Ammon's horn (tissue), 1 donor: ENCODE data around the gene CGNL1.

Source experiments
- DNase-seq: peaks from one replicate; pipeline ENCODE4 v3.0.0-alpha.2; 2016; ENCODE audit warnings: low spot score

Gene CGNL1

DNA sequence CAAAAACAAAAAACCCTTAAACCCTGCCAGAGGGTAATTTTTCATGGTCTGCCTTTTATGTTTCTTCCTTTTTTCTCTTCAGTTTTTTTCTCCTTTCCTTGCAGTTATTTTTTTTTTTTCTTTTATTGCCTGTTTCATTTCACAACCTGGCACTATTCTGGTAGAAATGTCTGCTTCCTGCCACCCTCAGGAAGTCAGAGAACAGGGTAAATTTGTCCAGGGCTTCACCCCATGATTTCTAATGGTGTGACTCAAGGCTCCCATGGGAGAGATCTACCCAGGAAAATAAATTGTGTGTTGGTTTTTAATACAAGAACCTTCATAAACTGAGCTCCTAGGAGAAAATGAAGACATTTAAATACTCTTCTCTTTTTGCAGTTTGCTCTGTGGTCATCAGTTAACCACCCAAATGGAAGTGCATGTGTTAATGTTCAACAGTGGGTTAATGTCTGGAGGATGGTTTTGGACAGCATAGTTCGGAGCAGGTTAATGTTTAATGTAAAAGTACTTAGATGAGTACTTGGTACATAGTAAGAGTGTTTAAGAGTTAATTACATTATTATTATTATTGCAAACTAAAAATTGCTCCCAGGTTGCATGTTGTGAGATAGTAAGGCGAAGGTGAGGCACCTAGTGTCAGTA, 45.9 kb downstream of the CGNL1 start:
- no peak for DNase-seq

DNA sequence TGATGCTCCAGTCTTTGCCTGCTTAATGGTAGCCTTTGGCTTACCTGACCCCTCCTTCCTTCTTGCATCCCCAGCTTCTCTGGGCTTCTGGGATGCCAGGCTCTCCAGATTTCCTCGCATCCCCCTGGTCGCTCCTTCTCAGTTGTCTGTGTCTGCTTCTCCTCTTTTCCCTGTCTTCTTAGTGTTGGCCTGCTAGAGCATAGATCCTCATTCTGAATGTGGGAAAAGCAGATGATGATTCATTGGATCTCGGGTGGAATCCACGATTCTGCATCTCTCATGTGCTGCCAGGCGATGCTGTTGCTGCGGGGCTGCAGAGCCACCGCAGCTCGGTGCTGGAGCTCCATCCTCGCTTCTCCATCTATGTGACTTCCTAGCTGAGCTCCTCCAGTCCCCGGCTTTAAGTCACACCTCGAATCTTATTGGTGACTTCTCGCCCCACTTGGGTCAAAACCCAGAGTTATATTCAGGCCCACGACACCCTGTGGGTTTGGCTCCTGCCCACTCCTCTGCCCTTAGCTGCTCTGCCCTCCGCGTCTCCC, 47.4 kb downstream of the CGNL1 start:
- no peak for DNase-seq

DNA sequence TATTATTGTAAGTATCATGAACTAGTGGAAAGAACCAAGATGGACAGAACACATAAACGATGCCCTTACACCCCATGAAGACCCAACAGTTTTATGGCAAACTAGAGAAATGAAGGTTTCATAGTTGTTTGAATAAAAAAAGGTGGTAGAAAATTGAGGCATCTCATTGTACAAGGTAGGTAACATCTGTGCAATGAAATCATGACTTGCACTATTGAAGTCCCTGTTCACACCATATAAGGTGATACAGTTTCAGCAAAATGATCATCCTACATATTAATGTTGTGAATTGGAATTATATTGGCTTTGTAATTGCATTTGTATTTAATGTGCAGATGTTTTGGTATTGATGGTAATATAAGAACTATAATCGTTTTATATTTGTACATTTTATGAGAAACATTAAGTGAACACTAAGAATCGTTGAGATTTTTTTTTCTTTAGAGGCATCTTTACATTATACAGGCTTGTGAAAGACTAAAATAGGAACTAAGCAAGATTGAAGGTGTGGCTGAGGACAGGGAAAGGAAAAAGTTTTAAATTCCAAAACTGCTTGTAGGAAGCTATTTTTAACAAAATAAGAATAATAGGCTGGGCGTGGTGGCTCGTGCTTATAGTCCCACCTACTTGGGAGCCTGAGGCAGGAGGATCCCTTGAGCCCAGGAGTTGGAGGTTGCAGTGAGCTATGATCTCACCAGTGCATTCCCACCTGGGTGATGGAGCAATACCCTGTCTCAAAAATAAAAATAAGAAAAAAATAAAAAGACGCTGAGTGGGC, 48.5 kb downstream of the CGNL1 start:
- DNase-seq: no peak

DNA sequence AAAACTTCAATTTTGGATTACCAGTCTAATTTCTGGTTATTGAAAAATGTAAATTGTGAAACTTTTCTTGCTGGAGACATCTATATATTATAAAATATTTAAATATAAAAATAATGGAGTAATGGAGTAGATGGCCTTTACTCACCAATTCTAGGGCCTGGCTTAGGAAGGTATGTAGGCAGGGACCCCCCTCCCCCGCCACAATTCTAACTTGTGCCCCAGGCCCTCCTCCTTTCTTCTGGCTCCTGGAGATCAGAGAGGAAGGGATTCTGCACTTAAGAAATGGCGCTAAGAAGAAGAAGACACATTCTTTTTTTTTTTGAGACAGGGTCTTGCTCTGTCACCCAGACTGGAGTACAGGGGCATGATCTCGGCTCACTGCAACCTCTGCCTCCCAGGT, 49.5 kb downstream of the CGNL1 start:
- no peak for DNase-seq

DNA sequence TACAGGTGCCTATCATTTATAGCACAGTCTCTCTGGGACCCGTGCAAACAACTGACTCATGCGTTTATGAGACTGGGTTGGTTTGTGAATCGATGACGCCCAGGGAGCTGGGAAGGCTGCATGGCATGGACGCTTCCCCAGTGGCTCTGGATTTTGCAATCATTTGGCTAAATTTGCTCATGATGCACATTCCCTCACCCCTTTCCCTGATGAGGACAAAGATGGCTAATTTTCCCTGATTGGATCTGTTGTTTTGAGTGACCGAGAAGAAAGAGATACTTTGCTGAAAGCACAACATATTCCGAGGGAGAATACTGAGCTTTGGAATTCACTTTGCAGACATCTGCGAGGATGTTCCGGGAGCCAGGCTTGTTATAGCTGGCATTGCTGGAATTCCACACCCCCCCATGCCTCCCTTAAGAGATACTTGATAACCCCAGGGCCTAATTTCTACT, 51.1 kb downstream of the CGNL1 start:
- no peak for DNase-seq

DNA sequence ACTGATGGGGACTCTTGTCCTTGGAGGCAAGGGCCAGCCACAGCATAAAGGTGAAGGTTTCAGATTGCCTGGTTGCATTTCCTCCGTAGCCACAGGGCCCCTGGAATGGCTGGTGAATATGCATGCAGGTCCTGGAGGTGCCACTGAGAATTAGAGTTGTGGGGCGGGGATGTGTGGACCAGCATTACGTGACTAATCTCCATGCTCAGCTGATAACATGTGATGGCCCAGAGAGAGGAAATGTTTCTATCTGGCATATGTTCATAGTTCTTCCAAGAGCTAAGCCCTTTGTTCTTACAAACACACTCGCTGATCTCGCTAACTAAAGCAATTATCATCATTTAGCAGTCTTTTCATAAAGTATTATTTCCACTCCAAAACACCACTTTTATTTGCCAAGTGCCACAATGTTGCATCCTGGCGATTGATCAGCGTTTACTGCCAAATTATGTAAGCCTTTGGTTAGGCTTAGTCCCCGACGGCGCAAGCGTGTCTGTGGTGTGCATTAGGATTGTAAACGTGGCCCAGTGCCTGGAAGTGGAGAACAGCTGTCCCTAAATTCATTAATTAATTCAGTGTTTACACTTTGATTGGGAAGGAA, 55.9 kb downstream of the CGNL1 start:
- DNase-seq: peak; percentile 63

DNA sequence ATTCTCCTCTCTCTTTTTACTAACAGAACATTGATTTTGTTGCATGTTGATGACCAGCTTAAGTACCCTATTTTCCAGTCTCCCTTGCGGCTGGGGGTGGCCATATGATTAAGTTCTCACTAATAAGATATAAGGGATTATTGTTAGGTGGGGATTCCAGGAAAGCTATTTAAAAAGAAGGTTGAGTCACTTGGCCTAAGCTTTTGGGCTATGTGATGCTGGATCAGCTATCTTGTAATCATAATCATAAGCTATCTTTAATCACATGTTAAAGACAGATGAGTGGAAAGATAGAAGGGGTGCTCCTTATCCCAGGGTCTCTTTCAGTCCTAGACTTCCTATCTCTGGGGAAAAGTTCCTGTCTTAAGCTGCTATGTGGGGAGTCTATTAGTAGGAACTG, 59.9 kb downstream of the CGNL1 start:
- DNase-seq: no peak

DNA sequence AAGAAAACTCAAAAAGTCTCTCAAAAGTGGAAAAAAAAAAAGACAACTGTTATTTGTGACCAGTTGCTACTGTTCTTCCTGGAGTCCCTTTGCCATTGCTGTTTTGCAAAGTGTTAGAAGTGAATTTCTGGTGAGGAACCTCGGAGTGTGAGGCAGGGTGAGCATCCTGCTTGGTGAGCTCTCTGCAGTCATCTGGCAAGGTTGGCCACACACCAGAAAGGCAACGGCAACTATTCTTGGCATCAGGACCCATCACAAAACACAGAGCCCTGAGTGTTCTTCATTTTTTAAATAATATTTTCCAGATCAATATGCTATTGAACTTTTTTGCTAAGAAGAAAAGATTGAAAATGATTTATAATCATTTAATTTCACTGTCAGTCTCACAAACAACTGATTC, 60.7 kb downstream of the CGNL1 start:
- no peak for DNase-seq

DNA sequence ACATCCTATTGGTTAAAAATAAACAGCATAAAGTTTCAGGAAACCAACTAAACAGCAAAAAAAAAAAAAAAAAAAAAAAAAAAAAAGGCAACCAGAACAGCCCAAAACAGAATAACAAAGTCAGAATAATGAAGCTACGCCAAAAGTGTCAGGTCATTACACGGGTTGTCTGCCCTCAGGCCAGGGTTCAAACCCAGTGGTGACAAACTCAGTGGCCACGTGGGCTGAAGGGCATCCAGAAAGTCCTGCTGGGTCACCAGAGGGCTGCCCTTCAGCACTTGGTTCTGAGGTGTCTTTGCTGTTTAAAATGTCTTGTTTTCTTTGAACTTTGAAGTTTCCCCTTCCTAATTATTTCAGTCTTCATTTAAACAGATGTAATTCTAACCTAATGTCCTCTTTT, 61.3 kb downstream of the CGNL1 start:
- DNase-seq: no peak

DNA sequence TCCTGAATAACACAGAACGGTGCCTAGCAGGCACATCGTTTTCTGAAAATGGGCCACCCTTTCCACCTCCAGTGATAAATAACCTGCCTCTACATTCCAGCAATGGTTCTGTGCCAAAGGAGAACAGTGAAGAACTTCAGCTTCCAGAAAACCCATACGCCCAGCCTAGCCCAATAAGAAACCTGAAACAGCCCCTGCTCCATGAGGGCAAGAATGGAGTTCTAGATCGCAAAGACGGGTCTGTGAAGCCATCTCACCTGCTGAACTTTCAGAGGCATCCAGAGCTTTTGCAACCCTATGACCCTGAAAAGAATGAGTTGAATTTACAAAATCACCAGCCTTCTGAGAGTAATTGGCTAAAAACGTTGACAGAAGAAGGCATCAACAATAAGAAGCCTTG, 61.9 kb downstream of the CGNL1 start:
- no peak for DNase-seq

DNA sequence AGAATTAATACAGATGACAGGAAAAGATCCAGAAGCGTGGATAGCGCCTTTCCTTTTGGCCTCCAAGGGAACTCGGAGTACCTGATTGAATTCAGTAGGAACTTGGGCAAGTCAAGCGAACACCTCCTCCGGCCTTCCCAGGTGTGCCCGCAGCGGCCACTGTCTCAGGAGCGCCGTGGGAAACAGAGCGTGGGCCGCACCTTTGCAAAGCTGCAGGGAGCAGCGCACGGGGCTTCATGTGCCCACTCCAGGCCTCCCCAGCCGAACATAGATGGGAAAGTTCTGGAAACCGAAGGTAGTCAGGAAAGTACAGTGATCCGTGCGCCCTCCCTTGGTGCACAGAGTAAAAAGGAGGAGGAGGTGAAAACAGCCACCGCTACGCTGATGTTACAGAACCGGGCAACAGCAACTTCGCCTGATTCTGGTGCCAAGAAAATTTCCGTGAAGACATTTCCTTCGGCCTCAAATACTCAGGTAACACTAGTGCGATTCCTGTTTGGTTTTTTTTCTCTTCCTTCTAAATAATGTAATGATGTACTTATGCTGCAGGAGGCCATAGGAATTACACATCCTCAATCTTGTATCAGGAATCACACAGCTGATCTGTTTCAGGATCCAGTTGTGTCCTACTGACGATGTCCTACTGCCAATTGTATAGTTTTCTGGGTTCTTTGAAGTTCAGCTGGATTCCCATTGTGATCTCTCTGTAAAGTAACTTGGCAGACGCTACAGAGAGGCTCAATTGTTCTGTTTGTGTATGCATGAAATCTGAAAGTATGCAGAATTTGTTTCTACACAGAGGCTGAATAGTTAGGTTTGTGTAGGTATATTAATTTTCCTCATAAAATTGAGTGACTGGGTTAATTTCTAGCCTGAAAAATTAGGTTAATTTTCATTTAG, 63.1 kb downstream of the CGNL1 start:
- DNase-seq: no peak

DNA sequence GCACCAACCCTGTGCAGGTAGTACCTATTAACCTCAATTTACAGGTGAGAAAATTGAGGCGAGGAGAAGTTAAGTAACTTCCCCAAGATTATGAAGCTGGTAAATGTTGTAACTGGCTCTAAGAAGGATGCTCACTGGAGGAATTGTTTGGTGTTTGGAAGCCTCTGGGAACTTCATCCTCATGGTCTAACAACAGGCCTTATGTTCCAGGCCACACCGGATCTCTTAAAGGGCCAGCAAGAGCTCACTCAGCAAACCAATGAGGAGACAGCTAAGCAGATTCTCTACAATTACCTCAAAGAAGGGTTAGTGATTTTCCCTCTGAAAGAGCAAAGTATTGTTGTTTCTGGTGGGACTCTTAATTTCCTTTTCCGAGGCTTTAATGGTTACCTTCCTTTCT, 63.9 kb downstream of the CGNL1 start:
- DNase-seq: no peak

DNA sequence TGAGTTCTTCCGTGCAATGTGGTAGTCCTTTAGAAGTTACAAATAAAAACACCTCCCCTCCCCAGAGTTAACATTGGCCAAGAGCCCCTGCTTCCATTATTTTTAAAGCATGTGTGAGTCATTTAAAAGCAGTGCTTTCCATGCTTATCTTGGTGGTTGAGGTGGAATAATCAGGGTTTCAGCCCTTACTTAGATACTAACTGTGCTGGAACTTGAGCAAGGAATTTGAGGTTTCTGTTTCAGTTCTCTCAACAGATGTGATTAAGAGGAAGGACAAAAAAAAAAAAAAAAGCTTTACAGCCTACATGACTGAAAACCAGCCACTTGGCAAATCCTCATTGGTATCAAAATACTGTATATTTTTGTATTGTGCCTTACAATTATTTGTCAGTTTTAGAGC, 64.5 kb downstream of the CGNL1 start:
- no peak for DNase-seq

DNA sequence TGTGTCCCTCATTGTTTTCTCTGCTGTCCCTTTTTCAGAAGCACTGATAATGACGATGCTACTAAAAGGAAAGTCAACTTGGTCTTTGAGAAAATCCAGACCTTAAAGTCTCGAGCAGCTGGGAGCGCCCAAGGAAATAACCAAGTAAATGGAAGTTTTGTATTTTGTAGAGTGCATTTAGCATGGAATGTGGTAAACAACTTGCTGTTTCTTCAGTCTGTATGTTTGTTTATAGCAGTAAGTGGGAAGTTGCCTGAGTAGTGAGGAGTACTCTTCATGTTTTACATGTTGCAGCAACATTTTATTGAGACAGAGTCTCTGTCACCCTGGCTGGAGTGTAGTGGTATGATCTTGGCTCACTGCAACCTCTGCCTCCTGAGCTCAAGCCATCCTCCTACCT, 66.0 kb downstream of the CGNL1 start:
- no peak for DNase-seq

DNA sequence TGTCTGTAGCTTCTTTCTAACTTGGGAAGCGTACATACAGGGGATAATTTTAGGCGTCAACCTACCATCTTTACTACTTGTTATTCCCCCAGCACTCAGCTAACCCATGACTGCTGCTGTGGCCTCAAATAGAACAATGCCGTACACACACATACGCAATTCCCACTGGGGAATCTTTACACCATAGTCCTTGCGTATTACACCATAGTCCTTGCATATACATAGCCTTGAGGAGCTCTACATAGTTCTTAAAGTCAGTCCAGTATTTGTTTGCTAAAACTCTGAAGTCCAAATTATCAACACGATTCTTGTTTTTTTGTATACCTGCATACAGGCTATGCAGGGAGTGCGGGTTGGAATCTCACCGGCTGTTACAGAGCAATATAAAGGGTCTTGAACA, 67.2 kb downstream of the CGNL1 start:
- DNase-seq: no peak

DNA sequence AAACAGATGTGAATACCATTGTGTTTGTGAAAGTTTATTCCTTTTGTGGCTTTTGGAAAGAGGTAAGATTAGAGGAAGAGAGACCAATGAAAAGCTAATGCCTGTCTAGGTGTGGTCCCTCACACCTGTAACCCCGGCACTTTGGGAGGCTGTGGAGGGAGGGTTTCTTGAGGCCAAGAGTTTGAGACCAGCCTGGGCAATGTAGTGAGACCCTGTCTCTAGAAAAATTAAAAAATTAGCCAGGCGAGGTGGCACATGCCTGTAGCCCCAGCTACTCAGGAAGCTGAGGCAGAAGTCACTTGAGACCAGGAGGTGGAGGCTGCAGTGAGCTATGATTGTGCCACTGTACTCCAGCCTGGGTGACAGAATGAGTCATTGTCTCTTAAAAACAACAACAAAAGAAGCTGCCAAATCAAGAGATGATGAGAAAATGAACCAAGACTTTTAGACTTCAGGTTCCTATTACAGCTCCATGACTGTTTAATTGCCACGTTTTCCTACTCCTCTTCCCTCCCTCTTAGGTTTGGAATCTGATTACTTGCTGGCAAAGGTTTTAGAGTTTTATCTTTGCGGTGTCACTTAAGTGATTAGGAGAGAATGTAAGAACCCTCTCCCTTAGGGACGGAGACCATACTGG, 68.7 kb downstream of the CGNL1 start:
- DNase-seq: no peak

DNA sequence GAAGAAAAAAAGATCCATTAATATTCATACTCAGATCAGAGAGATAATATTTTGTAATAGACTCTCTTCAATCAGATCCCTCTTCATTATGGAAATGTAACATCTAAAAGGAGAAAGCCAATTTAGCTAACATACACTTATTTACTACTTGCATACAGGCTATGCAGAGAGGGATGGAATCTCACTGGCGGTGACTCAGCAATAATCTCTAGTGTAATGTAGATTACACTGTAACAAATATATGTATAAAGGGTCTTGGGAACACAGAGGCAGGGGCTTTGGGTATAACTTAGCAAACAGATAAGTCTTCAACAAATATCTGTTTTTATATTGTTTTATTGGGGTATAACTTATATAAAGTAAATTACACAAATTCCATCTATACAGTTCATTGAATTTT, 69.6 kb downstream of the CGNL1 start:
- no peak for DNase-seq

DNA sequence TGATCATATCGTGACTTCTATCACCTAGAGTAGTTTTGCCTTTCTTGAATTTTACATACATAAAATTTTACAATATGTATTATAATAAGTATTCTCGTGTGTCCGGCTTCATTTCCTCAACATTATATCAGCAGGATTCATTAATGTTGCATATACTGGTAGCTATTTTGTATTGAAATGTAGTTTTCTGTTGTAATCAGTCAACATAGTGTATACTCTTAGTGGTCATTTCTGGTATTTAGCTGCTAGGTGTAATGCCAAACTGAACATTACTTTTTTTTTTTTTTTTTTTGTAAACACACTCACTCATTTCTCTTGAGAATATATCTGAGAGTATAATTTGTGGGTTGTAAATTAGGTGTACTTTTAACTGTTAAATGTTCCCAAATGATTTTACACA, 70.1 kb downstream of the CGNL1 start:
- DNase-seq: no peak

DNA sequence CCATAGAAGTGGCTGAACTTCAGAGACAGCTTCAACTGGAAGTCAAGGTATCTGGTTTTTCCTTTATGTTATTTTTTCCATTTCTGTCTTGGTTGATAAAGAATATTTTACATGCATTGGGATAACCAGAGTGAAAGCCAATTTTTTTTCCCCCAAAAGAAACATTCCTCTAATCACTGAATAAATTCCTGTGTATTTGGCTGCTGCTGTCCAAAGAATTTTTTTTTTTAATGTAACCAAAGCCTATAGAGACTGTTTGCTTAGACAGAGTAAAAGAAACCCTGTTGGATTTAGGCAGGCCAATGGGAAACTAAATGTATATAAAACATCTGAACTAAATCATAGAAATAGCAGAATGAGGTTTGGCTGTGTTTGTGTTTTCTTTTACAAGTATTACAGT, 75.2 kb downstream of the CGNL1 start:
- DNase-seq: no peak

DNA sequence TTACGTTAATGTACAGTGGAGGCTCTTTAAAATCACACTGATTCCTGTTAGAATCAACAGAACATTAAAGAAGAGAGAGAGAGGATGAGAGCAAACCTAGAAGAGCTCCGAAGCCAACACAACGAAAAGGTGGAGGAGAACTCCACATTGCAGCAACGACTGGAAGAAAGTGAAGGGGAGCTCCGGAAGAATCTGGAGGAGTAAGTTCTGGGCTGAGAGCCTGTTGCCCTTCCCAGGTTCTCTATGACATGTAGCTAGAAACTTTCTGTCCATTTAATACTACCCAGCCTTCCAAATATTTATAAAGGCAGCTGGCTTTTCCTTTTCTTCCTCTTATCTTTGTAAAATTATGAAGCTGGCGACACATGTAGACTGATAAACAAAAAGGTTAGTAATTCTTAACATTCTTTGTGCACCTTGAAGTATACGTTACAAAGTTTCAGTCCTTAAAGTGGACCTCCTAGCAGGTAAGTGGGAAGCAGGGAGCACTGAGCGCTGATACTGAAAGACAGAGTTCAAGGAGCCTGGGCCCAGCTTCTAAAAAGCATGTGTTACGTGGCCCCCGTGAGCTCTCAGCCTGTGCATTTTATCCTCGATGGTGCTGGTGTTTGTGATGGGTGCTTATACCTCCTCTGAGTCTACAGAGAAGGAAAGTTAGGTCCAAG, 75.9 kb downstream of the CGNL1 start:
- DNase-seq: no peak

DNA sequence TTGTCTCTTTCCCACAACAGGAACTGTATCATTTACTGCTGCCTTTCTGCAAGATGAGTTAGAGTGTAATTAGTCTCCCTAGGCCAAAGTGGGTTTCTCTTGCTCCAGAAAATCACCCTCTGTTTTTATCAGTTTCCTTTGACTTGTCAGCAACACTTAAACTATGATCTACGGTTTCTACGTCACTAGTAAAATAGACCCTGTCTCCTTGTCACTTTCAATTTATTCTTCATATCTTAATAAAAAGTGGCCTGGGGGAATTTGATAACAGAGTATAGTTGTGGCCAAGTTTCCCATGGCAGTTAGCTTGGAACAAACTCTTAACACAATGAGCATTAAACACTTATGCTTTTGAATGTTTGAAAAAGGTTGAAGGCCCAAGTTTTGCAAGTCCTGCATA, 79.6 kb downstream of the CGNL1 start:
- DNase-seq: no peak
